HepG2 (cell line): ENCODE measurements around the gene REM2. TPM values are rescaled to one million over a fixed set of nuclear protein-coding genes. Genes with fewer than 3 reads are reported as not detected.
A peak's percentile ranks its signal among the peaks of the same experiment; 100 is the strongest.

Experiments used
- CBX5 ChIP-seq: sonication (generic); formaldehyde crosslinking; IDR thresholded peaks from 2 replicates; pipeline ENCODE4 v1.4.0; 2020; ENCODE audit warnings: missing genetic modification reagents, borderline replicate concordance
- EP300 ChIP-seq, 3 experiments: sonication (generic) in 1 of 3; formaldehyde crosslinking in 1 of 3; IDR thresholded peaks; 2 replicates each; pipeline versions ENCODE4 v1.5.1 to v1.6.1; 2011 to 2020; ENCODE audit warnings: low read depth in 2 of 3, low read length in 2 of 3, borderline replicate concordance in 1 of 3, improper control_type of control experiment in 1 of 3, mild to moderate bottlenecking in 1 of 3, missing genetic modification reagents in 1 of 3, moderate library complexity in 1 of 3
- FOXJ3 ChIP-seq: sonication (generic); formaldehyde crosslinking; IDR thresholded peaks from 2 replicates; pipeline ENCODE4 v1.4.0; 2020; ENCODE audit warnings: missing genetic modification reagents, mild to moderate bottlenecking, borderline replicate concordance
- GABPB1 ChIP-seq: IDR thresholded peaks from 2 replicates; pipeline ENCODE4 v1.6.1; 2016; ENCODE audit warnings: mild to moderate bottlenecking, missing genetic modification reagents, moderate library complexity, missing compliant biosample characterization
- HNF1A ChIP-seq, 2 experiments: sonication (generic) in 1 of 2; formaldehyde crosslinking in 1 of 2; IDR thresholded peaks; 2 replicates each; pipeline versions ENCODE4 v1.4.0 to v1.6.1; 2016 to 2020; ENCODE audit warnings: borderline replicate concordance in 1 of 2, low read depth in 1 of 2, mild to moderate bottlenecking in 1 of 2, missing genetic modification reagents in 1 of 2
- HNF4A ChIP-seq: sonication (generic); formaldehyde crosslinking; IDR thresholded peaks from 2 replicates; pipeline ENCODE4 v1.4.0; 2020; ENCODE audit warnings: missing genetic modification reagents
- KDM6A ChIP-seq: IDR thresholded peaks from 2 replicates; pipeline ENCODE4 v1.6.1; 2016; ENCODE audit warnings: low read depth
- MBD4 ChIP-seq: IDR thresholded peaks from 2 replicates; pipeline ENCODE4 v1.6.1; 2012; ENCODE audit warnings: low read length, inconsistent platforms, borderline replicate concordance
- NFKB2 ChIP-seq: sonication (generic); formaldehyde crosslinking; IDR thresholded peaks from 2 replicates; pipeline ENCODE4 v1.4.0; 2020; ENCODE audit warnings: missing genetic modification reagents, borderline replicate concordance
- NR3C1 ChIP-seq: sonication (generic); formaldehyde crosslinking; IDR thresholded peaks from 2 replicates; pipeline ENCODE4 v1.4.0; 2020; ENCODE audit warnings: missing genetic modification reagents
- PCBP1 ChIP-seq: fragments of 200-400 bp; formaldehyde crosslinking; IDR thresholded peaks from 2 replicates; pipeline ENCODE4 v1.6.1; 2017; ENCODE audit warnings: mild to moderate bottlenecking, low read depth, low read length, borderline replicate concordance
- RARA ChIP-seq: IDR thresholded peaks from 2 replicates; pipeline ENCODE4 v1.6.1; 2016; ENCODE audit warnings: missing genetic modification reagents, missing compliant biosample characterization
- SOX5 ChIP-seq: IDR thresholded peaks from 2 replicates; pipeline ENCODE4 v1.6.1; 2016; ENCODE audit warnings: borderline replicate concordance
- TFDP1 ChIP-seq: IDR thresholded peaks from 2 replicates; pipeline ENCODE4 v1.6.1; 2016; ENCODE audit warnings: missing compliant biosample characterization, missing genetic modification reagents, borderline replicate concordance
- ZBTB38 ChIP-seq: sonication (generic); formaldehyde crosslinking; IDR thresholded peaks from 2 replicates; pipeline ENCODE4 v1.5.1; 2020; ENCODE audit warnings: mild to moderate bottlenecking, missing genetic modification reagents
- ZKSCAN5 ChIP-seq: sonication (generic); formaldehyde crosslinking; IDR thresholded peaks from 2 replicates; pipeline ENCODE4 v1.5.1; 2020; ENCODE audit warnings: mild to moderate bottlenecking, missing genetic modification reagents
- ZNF24 ChIP-seq: fragments of 450-650 bp; IDR thresholded peaks from 2 replicates; pipeline ENCODE4 v1.6.1; 2017; ENCODE audit warnings: antibody characterized with exemption, mild to moderate bottlenecking
- ZNF280B ChIP-seq: sonication (generic); formaldehyde crosslinking; IDR thresholded peaks from 2 replicates; pipeline ENCODE4 v1.5.0; 2020; ENCODE audit warnings: missing genetic modification reagents, mild to moderate bottlenecking, borderline replicate concordance
- polyA plus RNA-seq, 8 experiments: library from polyadenylated mRNA; depleted of rRNA in 3 of 8; stranded (reverse) in 7 of 8; unstranded in 1 of 8; fragments of >200 nt; fragmentation: Illumina TruSeq in 4 of 8; extraction: Trizol in 4 of 8; gene quantifications; 2 replicates each; pipeline versions ENCODE4 v1.2.1 to v1.2.3, GENCODE V29; 2011 to 2016; ENCODE audit warnings: low read depth in 4 of 8, missing spikeins in 1 of 8, mixed read lengths in 1 of 8; ENCODE audit not compliant: insufficient read depth in 1 of 8
- total RNA-seq, 5 experiments: library from RNA; depleted of rRNA; stranded (reverse); fragments of >200 nt; fragmentation: Illumina TruSeq; extraction: Trizol; gene quantifications; 2 replicates each; pipeline ENCODE4 v1.2.3, GENCODE V29; 2016; ENCODE audit warnings: low read depth in 1 of 5

The REM2 gene
- total and polyA plus RNA-seq, 2 of the 13 experiments (the other 11 are each of a cell fraction or from before 2014, with no cell fraction given) = 0.20 TPM; not detected in 1

GRCh38 chr14:22846811-22847307 lies 36.2 kb upstream of the REM2 start (continued):
- TF ChIP-seq GABPB1 (CRISPR knock-in tag) (peak; percentile 16; the same call in 1 of the 2 replicates), EP300 (IDR thresholded peaks at IDR 0.05; ENCODE audit: low read depth in 2 of 2, low read length in 2 of 2) (no peak), EP300 (CRISPR knock-in tag; IDR thresholded peaks at IDR 0.05; ENCODE audit: borderline replicate concordance) (0 out of 2 replicates have a peak, but pooled peaks have one; percentile 30), TFDP1 (CRISPR knock-in tag) (0 out of 2 replicates have a peak, but pooled peaks have one; percentile 39), ZNF24 (no peak), ZKSCAN5 (no peak), FOXJ3 (CRISPR knock-in tag) (no peak), PCBP1 (0 out of 2 replicates have a peak, but pooled peaks have one; percentile 39), CBX5 (CRISPR knock-in tag) (0 out of 2 replicates have a peak, but pooled peaks have one; percentile 15), HNF1A (IDR thresholded peaks at IDR 0.05; ENCODE audit: low read depth) (no peak), HNF1A (CRISPR knock-in tag; IDR thresholded peaks at IDR 0.05; ENCODE audit: borderline replicate concordance) (no peak), ZNF280B (CRISPR knock-in tag) (peak; percentile 57; the same call in 1 of the 2 replicates), NFKB2 (CRISPR knock-in tag) (0 out of 2 replicates have a peak, but pooled peaks have one; percentile 34), ZBTB38 (CRISPR knock-in tag) (0 out of 2 replicates have a peak, but pooled peaks have one; percentile 35), NR3C1 (no peak), SOX5 (no peak), RARA (CRISPR knock-in tag) (no peak), HNF4A (no peak), MBD4 (no peak), KDM6A (no peak)
